ENCODE data around the gene YKT6. TPM values are rescaled to one million over a fixed set of nuclear protein-coding genes. Genes with fewer than 3 reads are reported as not detected.
"Not testable (repeated sequence)": the region's sequence is repeated elsewhere in the genome, so short reads cannot be mapped to it uniquely, and the experiment has no call there.

YKT6 gene
- total and polyA plus RNA-seq, 2 donors (not counting 3 experiments of a cell fraction or from before 2014, with no cell fraction given) = 117 to 120 TPM

DNA sequence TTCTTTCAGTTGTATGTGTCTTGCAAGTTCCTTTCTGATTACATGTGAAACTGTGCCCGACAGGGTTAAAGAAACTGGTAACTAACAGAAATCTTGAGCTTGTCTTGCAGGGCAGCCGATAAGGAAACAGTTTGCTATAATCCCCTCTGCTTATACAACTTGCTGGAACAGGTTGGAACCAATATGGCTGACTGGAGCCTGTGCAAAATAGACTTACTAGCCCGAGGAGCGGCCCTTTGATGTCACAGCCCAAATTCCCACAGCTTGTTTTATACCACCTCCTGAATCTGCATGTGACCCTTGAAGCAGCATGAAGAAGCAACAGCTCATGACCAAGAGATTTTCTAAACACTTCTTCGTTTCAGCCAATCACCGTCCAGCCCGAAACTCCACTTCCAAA is 3.3 kb upstream of the YKT6 start:
- H3K4me2 ChIP-seq (ENCODE audit: insufficient read depth, low read length) = no peak overlapping the region
- POLR2A ChIA-PET = no interaction called here
- no TSS peak for BruUV-seq (replicated peaks)
- DNase-seq (ENCODE audit: low read depth, low spot score) = no peak
- peaks cover 9% of the 10 kb centered on the region for H3K4me1 ChIP-seq (ENCODE audit: control insufficient read depth, extremely low read depth, insufficient read depth, low read length)
- no peak overlapping the region for H3K27ac ChIP-seq (ENCODE audit: insufficient read depth, low read depth, low read length)
- peaks cover 17% of the 10 kb centered on the region for H3K79me2 ChIP-seq (ENCODE audit: control insufficient read depth, insufficient read depth, low read length)
- H3K36me3 ChIP-seq (ENCODE audit: control insufficient read depth in 2 of 2, extremely low read depth in 1 of 2, insufficient read depth in 2 of 2, low read length in 2 of 2) = no peaks in the 10 kb centered on the region
- peaks cover 3 to 10% of the 10 kb centered on the region in 2 experiments for H3K27me3 ChIP-seq (ENCODE audit: control insufficient read depth in 2 of 2, insufficient read depth in 2 of 2, low read length in 2 of 2)
- H4K20me1 ChIP-seq (replicated peaks; ENCODE audit: control insufficient read depth, extremely low read depth, insufficient read depth, low read length) = peaks cover under 1% of the 10 kb centered on the region
- no peaks in the 10 kb centered on the region for H3K9me1 ChIP-seq (replicated peaks; ENCODE audit: control insufficient read depth, extremely low read depth, insufficient read depth, low read length)
- H3K4me3 ChIP-seq (replicated peaks in 1 of 3; ENCODE audit: insufficient read depth in 1 of 3, low read depth in 1 of 3, low read length in 3 of 3) = no peak overlapping the region
- no peak overlapping the region for H3K9ac ChIP-seq (replicated peaks; ENCODE audit: extremely low read depth, insufficient read depth, low read length)
- CTCF ChIA-PET = interaction anchor here (1.5 to 4.9 kb wide), 4 partner anchors 23 to 368 kb away, joined by 3 to 60 read pairs (median 4); no protein-coding TSS in a partner anchor
- dilution Hi-C loops (cut with MboI; ENCODE audit: extremely low pct_ligation_motif_present, low sequenced_read_pairs) = no loop called here
- TF ChIP-seq EZH2 (IDR thresholded peaks at IDR 0.05; ENCODE audit: borderline replicate concordance, low read depth, low read length, severe bottlenecking) (no peak), POLR2A (IDR thresholded peaks at IDR 0.05; ENCODE audit: low read depth, low read length) (no peak)
- TF ChIP-seq, protein P1, sequence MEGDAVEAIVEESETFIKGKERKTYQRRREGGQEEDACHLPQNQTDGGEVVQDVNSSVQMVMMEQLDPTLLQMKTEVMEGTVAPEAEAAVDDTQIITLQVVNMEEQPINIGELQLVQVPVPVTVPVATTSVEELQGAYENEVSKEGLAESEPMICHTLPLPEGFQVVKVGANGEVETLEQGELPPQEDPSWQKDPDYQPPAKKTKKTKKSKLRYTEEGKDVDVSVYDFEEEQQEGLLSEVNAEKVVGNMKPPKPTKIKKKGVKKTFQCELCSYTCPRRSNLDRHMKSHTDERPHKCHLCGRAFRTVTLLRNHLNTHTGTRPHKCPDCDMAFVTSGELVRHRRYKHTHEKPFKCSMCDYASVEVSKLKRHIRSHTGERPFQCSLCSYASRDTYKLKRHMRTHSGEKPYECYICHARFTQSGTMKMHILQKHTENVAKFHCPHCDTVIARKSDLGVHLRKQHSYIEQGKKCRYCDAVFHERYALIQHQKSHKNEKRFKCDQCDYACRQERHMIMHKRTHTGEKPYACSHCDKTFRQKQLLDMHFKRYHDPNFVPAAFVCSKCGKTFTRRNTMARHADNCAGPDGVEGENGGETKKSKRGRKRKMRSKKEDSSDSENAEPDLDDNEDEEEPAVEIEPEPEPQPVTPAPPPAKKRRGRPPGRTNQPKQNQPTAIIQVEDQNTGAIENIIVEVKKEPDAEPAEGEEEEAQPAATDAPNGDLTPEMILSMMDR (IDR thresholded peaks at IDR 0.05; ENCODE audit: extremely low read depth in 1 of 2, insufficient read depth in 1 of 2, low read depth in 1 of 2, low read length in 2 of 2) = no peak
- intact Hi-C loops (cut with micrococcal nuclease) = loop anchor here (2.0 kb wide), 1 partner anchor 75 kb away; the partner anchor contains the start of gene POLD2
- no peak overlapping the region for H2AFZ ChIP-seq (ENCODE audit: low read depth, low read length)
- H3K9me3 ChIP-seq (replicated peaks; ENCODE audit: control insufficient read depth, insufficient read depth, low read length) = no peaks in the 10 kb centered on the region
- no peak for FAIRE-seq

DNA sequence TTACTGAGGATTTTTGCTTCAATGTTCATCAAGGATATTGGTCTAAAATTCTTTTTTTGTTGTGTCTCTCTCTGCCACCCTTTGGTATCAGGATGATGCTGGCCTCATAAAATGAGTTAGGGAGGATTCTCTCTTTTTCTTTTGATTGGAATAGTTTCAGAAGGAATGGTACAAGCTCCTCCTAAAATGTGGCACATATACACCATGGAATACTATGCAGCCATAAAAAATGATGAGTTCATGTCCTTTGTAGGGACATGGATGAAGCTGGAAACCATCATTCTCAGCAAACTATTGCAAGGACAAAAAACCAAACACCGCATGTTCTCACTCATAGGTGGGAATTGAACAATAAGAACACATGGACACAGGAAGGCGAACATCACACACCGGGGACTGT is 615 bp upstream of the YKT6 start:
- H3K9me1 ChIP-seq (replicated peaks; ENCODE audit: control insufficient read depth, extremely low read depth, insufficient read depth, low read length); H3K9ac ChIP-seq (replicated peaks; ENCODE audit: extremely low read depth, insufficient read depth, low read length); H3K9me3 ChIP-seq (replicated peaks; ENCODE audit: control insufficient read depth, insufficient read depth, low read length); H3K4me2 ChIP-seq (ENCODE audit: insufficient read depth, low read length); dilution Hi-C loops (cut with MboI; ENCODE audit: extremely low pct_ligation_motif_present, low sequenced_read_pairs); H3K4me3 ChIP-seq (replicated peaks in 1 of 3; ENCODE audit: insufficient read depth in 1 of 3, low read depth in 1 of 3, low read length in 3 of 3); H4K20me1 ChIP-seq (replicated peaks; ENCODE audit: control insufficient read depth, extremely low read depth, insufficient read depth, low read length); DNase-seq (ENCODE audit: low read depth, low spot score); FAIRE-seq; H3K27ac ChIP-seq (ENCODE audit: insufficient read depth, low read depth, low read length); H3K36me3 ChIP-seq (ENCODE audit: control insufficient read depth in 2 of 2, extremely low read depth in 1 of 2, insufficient read depth in 2 of 2, low read length in 2 of 2); BruUV-seq (replicated peaks); POLR2A ChIA-PET; H2AFZ ChIP-seq (ENCODE audit: low read depth, low read length): not testable (repeated sequence)
- intact Hi-C loops (cut with micrococcal nuclease) = loop anchor here (1.0 kb wide), 1 partner anchor 156 kb away; the partner anchor contains the start of gene DBNL
- Histone ChIP-seq H3K79me2 (ENCODE audit: control insufficient read depth, insufficient read depth, low read length) (peaks cover 40% of the 10 kb centered on the region), H3K4me1 (ENCODE audit: control insufficient read depth, extremely low read depth, insufficient read depth, low read length) (peaks cover 11% of the 10 kb centered on the region), H3K27me3 (ENCODE audit: control insufficient read depth in 2 of 2, insufficient read depth in 2 of 2, low read length in 2 of 2) (peaks cover 3 to 10% of the 10 kb centered on the region in 2 experiments)
- CTCF ChIA-PET = interaction anchor here (1.0 to 2.0 kb wide), 6 partner anchors 14 to 365 kb away, joined by 3 to 11 read pairs (median 4); no protein-coding TSS in a partner anchor

Measured in endothelial cell of umbilical vein (primary cell).